ENCODE measurements around the gene VAV2. TPM values are rescaled to one million over a fixed set of nuclear protein-coding genes. Genes with fewer than 3 reads are reported as not detected.

VAV2 gene
- total RNA-seq, 1 experiment from 2014 or later, result 9.7 TPM

DNA sequence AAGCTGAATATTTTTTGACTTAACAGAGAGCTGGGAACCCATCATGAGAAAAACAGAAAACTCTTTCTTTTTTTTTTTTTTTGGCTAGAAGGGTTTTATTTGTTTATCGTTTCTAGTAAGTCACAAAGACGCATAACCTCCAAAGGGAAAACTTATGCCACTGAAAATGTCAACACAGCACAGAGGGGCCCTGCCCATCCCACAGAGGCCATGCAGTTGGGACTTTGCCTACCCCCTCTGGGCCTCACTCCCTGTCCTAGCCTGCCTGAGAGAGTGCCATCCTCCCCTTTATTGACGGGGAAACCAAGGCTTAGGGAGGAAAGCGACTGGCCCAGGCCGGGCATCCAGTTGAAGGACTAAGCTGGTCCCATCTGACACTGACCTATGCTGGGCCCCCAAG is 74.7 kb downstream of the VAV2 start:
- no peak overlapping the region for H3K9ac ChIP-seq (ENCODE audit: low read length)
- H3K79me2 ChIP-seq (ENCODE audit: low read length), result peaks cover 23% of the 10 kb centered on the region

DNA sequence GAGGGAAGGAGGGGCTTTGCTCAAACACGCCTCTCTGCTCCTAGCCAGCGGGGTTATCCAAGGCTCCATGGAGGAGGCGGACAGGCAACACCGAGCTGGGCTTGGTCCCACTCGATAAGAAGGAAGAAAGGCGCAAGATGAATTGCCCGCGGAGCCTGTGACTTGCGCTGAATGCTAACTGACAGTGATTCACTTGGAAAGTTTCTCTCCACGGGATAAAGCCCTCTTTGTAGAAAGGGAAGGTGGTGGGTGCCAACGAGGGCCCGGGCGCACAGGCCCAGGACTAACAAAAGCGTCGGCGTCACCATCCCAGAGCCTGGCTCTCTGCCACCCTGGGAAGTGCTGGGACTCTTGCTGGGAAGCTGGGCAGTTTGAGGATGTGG is 76.0 kb downstream of the VAV2 start:
- H3K4me3 ChIP-seq (ENCODE audit: low read length), result no peak overlapping the region
- BruUV-seq (replicated peaks), result no TSS peak
- H3K36me3 ChIP-seq (ENCODE audit: low read depth, low read length), result no peaks in the 10 kb centered on the region
- no peak for TF ChIP-seq EZH2 (IDR thresholded peaks at IDR 0.05; ENCODE audit: low read length, unreplicated experiment)
- TF ChIP-seq, protein P1, sequence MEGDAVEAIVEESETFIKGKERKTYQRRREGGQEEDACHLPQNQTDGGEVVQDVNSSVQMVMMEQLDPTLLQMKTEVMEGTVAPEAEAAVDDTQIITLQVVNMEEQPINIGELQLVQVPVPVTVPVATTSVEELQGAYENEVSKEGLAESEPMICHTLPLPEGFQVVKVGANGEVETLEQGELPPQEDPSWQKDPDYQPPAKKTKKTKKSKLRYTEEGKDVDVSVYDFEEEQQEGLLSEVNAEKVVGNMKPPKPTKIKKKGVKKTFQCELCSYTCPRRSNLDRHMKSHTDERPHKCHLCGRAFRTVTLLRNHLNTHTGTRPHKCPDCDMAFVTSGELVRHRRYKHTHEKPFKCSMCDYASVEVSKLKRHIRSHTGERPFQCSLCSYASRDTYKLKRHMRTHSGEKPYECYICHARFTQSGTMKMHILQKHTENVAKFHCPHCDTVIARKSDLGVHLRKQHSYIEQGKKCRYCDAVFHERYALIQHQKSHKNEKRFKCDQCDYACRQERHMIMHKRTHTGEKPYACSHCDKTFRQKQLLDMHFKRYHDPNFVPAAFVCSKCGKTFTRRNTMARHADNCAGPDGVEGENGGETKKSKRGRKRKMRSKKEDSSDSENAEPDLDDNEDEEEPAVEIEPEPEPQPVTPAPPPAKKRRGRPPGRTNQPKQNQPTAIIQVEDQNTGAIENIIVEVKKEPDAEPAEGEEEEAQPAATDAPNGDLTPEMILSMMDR (conservative IDR thresholded peaks at IDR 0.05; ENCODE audit: low read depth, low read length), result no peak
- peaks cover 24% of the 10 kb centered on the region for H3K79me2 ChIP-seq (ENCODE audit: low read length)
- no peak overlapping the region for H2AFZ ChIP-seq (ENCODE audit: low read length)
- ATAC-seq, result no peak
- no peak overlapping the region for H3K27ac ChIP-seq (ENCODE audit: low read length)
- intact Hi-C loops (cut with micrococcal nuclease), result no loop called here
- H3K4me1 ChIP-seq (ENCODE audit: insufficient read depth, low read length), result no peaks in the 10 kb centered on the region
- ChIA-PET CTCF (no interaction called here), POLR2A (ENCODE audit: unreplicated experiment) (no interaction called here)
- no peaks in the 10 kb centered on the region for H3K27me3 ChIP-seq (ENCODE audit: low read length)
- DNase-seq, result no peak
- no peaks in the 10 kb centered on the region for H3K9me2 ChIP-seq (replicated peaks; ENCODE audit: low read length)
- no peaks in the 10 kb centered on the region for H3K9me3 ChIP-seq (ENCODE audit: low read length)
- H3K9ac ChIP-seq (ENCODE audit: low read length), result no peak overlapping the region
- H4K20me1 ChIP-seq (ENCODE audit: low read length), result no peaks in the 10 kb centered on the region
- H3K4me2 ChIP-seq (ENCODE audit: low read length), result no peak overlapping the region
- no peaks in the 10 kb centered on the region for H3F3A ChIP-seq (ENCODE audit: low read length, unreplicated experiment)

More for the DNA sequence above, 74.7 kb downstream of the VAV2 start:
- no peak overlapping the region for H3K4me3 ChIP-seq (ENCODE audit: low read length)
- TF ChIP-seq, protein P1 (conservative IDR thresholded peaks at IDR 0.05; ENCODE audit: low read depth, low read length), result no peak
- TF ChIP-seq EZH2 (IDR thresholded peaks at IDR 0.05; ENCODE audit: low read length, unreplicated experiment) (no peak), EZH2phosphoT487 (IDR thresholded peaks at IDR 0.05; ENCODE audit: borderline replicate concordance, low read length) (no peak)
- no peaks in the 10 kb centered on the region for H3K4me1 ChIP-seq (ENCODE audit: insufficient read depth, low read length)
- no peaks in the 10 kb centered on the region for H3F3A ChIP-seq (ENCODE audit: low read length, unreplicated experiment)
- CTCF ChIA-PET, result no interaction called here
- H3K27me3 ChIP-seq (ENCODE audit: low read length), result no peaks in the 10 kb centered on the region
- H3K9me3 ChIP-seq (ENCODE audit: low read length), result no peaks in the 10 kb centered on the region
- H3K4me2 ChIP-seq (ENCODE audit: low read length), result no peak overlapping the region
- intact Hi-C loops (cut with micrococcal nuclease), result no loop called here
- DNase-seq (no peak), ATAC-seq (no peak)
- H3K27ac ChIP-seq (ENCODE audit: low read length), result no peak overlapping the region
- no peaks in the 10 kb centered on the region for H3K9me2 ChIP-seq (replicated peaks; ENCODE audit: low read length)
- BruUV-seq (replicated peaks), result no TSS peak
- H2AFZ ChIP-seq (ENCODE audit: low read length), result no peak overlapping the region
- no peaks in the 10 kb centered on the region for H4K20me1 ChIP-seq (ENCODE audit: low read length)
- no peaks in the 10 kb centered on the region for H3K36me3 ChIP-seq (ENCODE audit: low read depth, low read length)
- POLR2A ChIA-PET (ENCODE audit: unreplicated experiment), result no interaction called here

DNA sequence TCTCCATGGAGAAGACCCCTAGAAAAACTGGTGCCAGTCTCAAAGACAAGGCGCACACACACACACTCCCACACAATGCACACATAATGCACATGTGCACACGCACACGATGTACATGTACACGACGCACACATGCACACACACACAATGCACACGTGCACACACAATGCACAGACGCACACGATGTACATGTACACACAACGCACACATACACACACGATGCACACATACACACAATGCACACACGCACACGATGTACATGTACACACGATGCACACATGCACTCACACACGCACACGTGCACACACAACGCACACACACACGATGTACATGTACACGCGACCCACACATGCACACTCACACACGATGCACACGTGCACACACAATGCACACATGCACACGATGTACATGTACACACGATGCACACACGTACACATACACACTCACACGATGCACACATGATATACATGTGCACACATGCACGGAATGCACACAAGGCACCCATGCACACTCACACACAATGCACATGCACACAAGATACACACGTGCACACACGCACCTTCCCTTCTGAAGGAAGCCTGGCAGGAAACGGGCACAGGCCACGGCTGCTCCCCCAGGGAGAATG is 76.5 kb downstream of the VAV2 start:
- Histone ChIP-seq H3K4me3 (ENCODE audit: low read length) (no peak overlapping the region), H3K4me1 (ENCODE audit: insufficient read depth, low read length) (no peaks in the 10 kb centered on the region), H2AFZ (ENCODE audit: low read length) (no peak overlapping the region), H4K20me1 (ENCODE audit: low read length) (no peaks in the 10 kb centered on the region), H3K4me2 (ENCODE audit: low read length) (no peak overlapping the region), H3K79me2 (ENCODE audit: low read length) (peaks cover 23% of the 10 kb centered on the region), H3K27ac (ENCODE audit: low read length) (no peak overlapping the region), H3K9ac (ENCODE audit: low read length) (no peak overlapping the region), H3K27me3 (ENCODE audit: low read length) (no peaks in the 10 kb centered on the region), H3K9me2 (replicated peaks; ENCODE audit: low read length) (no peaks in the 10 kb centered on the region), H3K9me3 (ENCODE audit: low read length) (no peaks in the 10 kb centered on the region), H3K36me3 (ENCODE audit: low read depth, low read length) (no peaks in the 10 kb centered on the region), H3F3A (ENCODE audit: low read length, unreplicated experiment) (no peaks in the 10 kb centered on the region)
- intact Hi-C loops (cut with micrococcal nuclease), result no loop called here
- ChIA-PET POLR2A (ENCODE audit: unreplicated experiment) (no interaction called here), CTCF (no interaction called here)
- no TSS peak for BruUV-seq (replicated peaks)
- DNase-seq (no peak), ATAC-seq (no peak)
- TF ChIP-seq, protein P1 (conservative IDR thresholded peaks at IDR 0.05; ENCODE audit: low read depth, low read length), result no peak
- TF ChIP-seq EZH2 (IDR thresholded peaks at IDR 0.05; ENCODE audit: low read length, unreplicated experiment) (no peak), EZH2phosphoT487 (IDR thresholded peaks at IDR 0.05; ENCODE audit: borderline replicate concordance, low read length) (no peak)
